ENCODE measurements around the gene IGFL1.

DNA sequence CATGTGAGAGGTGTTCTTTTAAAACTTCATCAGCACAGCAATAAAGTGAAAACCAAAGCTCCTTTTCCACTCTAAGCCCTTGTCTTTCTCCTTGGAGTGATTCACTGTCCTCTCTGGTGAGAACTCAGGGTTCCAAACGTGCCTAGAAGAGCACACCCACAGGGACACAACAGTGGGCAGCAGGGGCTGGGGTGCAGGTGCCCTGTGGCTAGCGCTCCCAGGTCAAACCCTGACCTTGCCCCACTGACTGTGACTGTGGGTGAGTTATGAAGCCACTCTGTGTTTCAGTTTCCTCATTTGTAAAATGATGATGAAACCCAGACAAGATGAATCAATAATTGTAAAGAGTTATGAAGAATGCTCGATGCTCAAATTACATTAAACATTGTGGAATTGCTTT, 37.6 kb upstream of the IGFL1 start:
- TF ChIP-seq POLR2AphosphoS5 (IDR thresholded peaks at IDR 0.05; ENCODE audit: low read depth, low read length) (no peak), TAF1 (IDR thresholded peaks at IDR 0.05; ENCODE audit: borderline replicate concordance, insufficient read depth, low read length) (no peak)

Measured in PFSK-1 (cell line).